ENCODE results near the gene ECD.

ECD gene

GRCh38 chr10:73167783-73168464 is at the start of gene ECD, which contains the start of gene FAM149B1:
Gene ECD, minus strand, starts transcription at chr10:73168008. Its CDS starts 4,071 bp downstream, at chr10:73163937.
Gene FAM149B1, plus strand, starts transcription at chr10:73168119. Its CDS starts 221 bp downstream, at chr10:73168340.
- DNase-seq (ENCODE audit: low read depth) = peak; percentile 84

GRCh38 chr10:73215749-73216148 is 47.9 kb upstream of the ECD start:
- DNase-seq (ENCODE audit: low read depth) = no peak

GRCh38 chr10:73211106-73211811 is 43.5 kb upstream of the ECD start:
- no peak for DNase-seq (ENCODE audit: low read depth)

GRCh38 chr10:73210395-73211105 is 42.7 kb upstream of the ECD start:
- no peak for DNase-seq (ENCODE audit: low read depth)

GRCh38 chr10:73209705-73210104 is 41.9 kb upstream of the ECD start:
- DNase-seq (ENCODE audit: low read depth) = no peak

GRCh38 chr10:73207883-73208282 is 40.1 kb upstream of the ECD start:
- no peak for DNase-seq (ENCODE audit: low read depth)

- DNase-seq (ENCODE audit: low read depth) = no peak
These were observed 38.6 kb upstream of the ECD start for GRCh38 chr10:73206385-73206784.

GRCh38 chr10:73205890-73206289 is 38.1 kb upstream of the ECD start:
- no peak for DNase-seq (ENCODE audit: low read depth)

GRCh38 chr10:73205081-73205480 is 37.3 kb upstream of the ECD start:
- DNase-seq (ENCODE audit: low read depth) = no peak

GRCh38 chr10:73190188-73190587 is 22.4 kb upstream of the ECD start:
- no peak for DNase-seq (ENCODE audit: low read depth)

GRCh38 chr10:73186266-73186665 is 18.5 kb upstream of the ECD start:
- DNase-seq (ENCODE audit: low read depth) = no peak

- DNase-seq (ENCODE audit: low read depth) = no peak
These were observed 16.0 kb upstream of the ECD start for GRCh38 chr10:73183667-73184281.

GRCh38 chr10:73182568-73182967 is 14.8 kb upstream of the ECD start:
- no peak for DNase-seq (ENCODE audit: low read depth)

- no peak for DNase-seq (ENCODE audit: low read depth)
These were observed 6.5 kb upstream of the ECD start for GRCh38 chr10:73174148-73174925.

GRCh38 chr10:73172867-73173266 is 5.1 kb upstream of the ECD start:
- no peak for DNase-seq (ENCODE audit: low read depth)

- DNase-seq (ENCODE audit: low read depth) = no peak
These were observed 1.5 kb upstream of the ECD start for GRCh38 chr10:73169320-73169719.

GRCh38 chr10:73168465-73168803 is 626 bp upstream of the ECD start:
- DNase-seq (ENCODE audit: low read depth) = no peak

GRCh38 chr10:73167458-73167782 is 388 bp downstream of the ECD start:
- no peak for DNase-seq (ENCODE audit: low read depth)

- DNase-seq (ENCODE audit: low read depth) = no peak
These were observed 836 bp downstream of the ECD start for GRCh38 chr10:73166972-73167371.

- no peak for DNase-seq (ENCODE audit: low read depth)
These were observed 4.7 kb downstream of the ECD start for GRCh38 chr10:73163096-73163495.

- DNase-seq (ENCODE audit: low read depth) = no peak
These were observed 6.1 kb downstream of the ECD start for GRCh38 chr10:73161662-73162061.

GRCh38 chr10:73161079-73161478 is 6.7 kb downstream of the ECD start:
- no peak for DNase-seq (ENCODE audit: low read depth)

All from T-helper 22 cell (primary cell).